Hypothalamus (tissue), 51 donors: ENCODE measurements around the gene CCDC86.
A peak's percentile ranks its signal among the peaks of the same experiment; 100 is the strongest.

Experiments
- DNase-seq, 51 donors: peaks; one replicate each; lab custom pipeline; 2025; lab: John Stamatoyannopoulos, UW

CCDC86 gene

DNA sequence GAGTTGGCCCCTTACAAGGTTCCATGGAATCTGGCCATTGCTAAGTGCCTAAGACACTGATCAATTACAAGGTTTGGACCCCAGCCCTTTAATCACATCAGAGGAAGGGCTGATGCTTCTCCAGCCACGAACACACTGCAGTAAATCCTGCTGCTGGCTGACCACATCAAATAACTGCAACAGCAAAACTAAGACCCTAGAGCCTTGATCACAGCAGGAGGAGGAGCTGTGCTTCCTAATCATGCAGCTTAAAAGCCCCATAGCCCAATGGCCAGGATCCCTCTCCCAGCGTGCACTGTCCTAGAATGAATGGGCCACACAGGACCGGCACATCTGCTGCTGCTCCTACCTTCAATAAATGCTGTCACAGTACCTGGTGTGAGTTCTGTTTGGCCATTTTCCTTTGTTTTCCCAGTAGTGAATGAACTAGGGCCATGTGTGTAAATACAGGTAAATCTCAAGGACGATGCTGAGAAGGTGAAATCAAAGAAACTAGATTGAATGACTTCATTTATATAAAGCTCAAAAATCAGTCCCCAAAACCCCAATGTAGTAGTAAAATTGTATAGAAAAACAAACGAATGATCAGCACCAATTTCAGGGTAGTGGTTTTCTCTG lies 38.2 kb downstream of the CCDC86 start:
- DNase-seq: no peak

DNA sequence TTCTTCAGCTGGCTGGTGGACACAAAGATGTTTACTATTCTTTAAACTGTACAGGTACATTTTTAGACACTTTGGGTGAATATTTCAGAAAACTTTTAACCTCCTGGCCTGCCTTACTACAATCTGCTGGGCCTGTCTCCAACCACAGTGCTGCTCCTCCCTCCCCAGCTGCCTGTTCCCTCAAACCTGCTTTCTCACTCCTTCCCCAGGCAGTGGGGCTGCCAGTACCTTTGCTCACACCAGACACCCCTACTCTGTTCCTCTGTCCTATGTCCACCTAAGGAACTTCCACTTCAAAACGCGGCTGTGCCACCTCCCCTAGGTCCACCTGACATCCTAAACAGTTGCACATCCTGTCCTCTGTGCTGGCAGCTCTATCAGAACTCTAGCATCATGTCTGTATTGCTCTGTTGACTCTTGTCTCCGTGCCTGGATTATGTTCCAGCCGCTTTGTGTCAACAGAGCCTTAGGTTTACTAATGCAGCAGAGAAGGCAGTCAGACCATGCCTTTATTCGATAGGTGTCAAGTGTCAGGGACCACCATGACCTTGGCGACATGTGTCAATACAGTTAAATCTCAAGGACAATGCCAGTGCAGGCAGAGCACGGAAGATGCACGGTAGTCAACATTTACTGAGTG lies 38.9 kb downstream of the CCDC86 start:
- no peak for DNase-seq

DNA sequence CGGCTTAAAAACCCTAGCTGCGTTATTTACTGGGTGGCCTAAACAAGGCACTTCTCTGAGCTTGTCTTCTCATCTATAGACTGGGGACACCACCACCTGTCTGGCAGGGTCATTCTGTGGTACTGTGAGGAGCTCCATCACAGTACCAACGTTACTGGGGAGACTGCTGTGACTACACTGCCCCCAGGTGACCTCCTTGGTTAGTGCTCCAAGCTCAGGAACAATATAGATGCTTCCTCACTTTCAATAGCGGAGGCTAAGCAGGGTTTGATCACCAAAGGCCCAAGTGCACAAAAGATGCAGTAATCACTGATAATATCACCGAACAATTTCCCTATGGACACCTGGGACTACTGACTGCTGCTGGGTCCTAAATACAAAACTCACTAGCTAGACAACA lies 45.6 kb downstream of the CCDC86 start:
- DNase-seq: peak in 16 of 51 donors; percentile 4 to 47 (median 20)

DNA sequence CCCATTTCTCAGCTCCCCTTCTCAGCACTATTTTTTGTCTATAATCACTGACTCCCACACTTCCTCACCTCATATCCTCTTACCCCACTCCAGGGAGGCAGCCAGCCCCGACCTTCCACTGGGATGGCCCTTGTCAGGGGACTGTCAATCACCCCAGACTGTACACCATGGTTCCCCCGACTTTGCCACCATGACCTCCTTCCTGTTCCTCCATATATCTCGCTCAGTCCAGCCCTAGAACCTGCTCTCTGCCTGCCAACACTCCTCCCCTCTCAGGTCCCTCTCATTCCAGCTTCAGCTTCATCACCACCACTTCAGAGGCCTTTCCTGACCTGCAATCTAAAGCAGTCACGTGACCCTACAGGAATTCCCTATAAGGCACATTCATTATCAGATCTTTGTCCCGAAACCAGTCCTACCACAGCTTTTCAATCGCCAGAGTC lies 48.0 kb downstream of the CCDC86 start:
- no peak for DNase-seq

DNA sequence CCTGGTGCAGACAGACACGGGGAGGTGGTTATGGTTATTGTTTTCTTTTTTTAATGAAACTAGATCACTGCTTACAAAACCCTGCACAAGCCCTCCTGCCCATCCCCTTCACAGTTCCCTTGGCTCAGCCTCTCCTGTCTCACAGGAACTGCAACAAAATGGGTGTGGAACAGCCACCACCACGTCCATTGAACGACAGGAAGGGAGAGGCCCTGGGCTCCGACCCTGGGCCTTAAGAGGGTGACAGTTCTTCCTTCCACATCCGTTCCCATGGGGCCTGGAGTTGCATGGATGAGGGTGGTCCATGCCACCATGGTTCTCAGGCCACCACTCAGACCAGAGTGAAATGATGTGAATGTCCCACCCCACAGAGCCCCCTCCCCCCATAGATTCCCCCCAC lies 48.8 kb downstream of the CCDC86 start:
- no peak for DNase-seq

DNA sequence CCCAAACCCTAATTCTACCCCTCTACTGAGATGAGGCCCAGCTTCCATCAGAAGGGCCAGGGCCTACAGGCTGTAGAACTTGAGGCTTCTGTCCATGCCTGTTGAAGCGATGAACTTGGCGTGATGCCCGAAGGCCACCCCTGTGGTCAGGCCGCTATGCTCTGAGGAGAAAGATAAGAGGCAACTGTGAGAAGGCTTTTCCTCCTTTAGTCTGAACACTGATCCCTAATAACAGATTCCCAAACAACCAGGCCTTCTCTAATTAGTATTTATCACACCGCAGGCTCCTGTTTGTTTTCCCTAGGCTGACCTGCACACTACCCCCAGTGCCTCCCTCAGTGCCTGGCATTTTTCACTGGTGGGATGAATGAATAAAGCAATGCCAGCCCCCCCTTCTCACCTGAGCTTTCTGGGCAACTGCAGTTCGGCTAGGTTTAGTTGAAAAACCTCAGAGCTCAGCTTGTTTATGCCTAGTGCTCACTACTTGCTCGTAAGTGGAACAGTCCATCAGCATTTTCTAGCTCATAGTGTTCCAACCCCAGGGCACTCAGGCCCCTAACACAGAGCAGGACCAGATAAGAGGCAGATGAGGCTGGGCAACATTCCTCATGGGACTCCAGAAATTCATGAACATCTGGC lies 49.3 kb downstream of the CCDC86 start:
- DNase-seq: no peak

DNA sequence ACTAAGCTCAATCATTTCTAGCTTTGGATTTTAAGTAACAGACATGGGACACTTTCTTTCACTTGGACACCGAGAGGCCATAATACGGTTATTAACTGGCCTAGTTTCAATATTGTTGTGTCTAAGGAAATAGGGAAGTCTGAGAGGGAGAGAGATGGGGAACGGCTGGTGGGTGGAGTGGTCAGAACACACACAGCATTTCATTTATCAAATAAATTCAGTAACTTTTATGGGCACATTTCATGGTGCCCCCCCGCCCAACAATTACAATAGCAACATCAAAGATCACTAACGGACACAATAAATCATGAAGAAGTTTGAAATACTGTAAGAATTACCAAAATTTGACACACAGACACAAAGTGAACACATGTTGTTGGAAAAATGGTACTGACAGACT lies 53.8 kb downstream of the CCDC86 start:
- no peak for DNase-seq

DNA sequence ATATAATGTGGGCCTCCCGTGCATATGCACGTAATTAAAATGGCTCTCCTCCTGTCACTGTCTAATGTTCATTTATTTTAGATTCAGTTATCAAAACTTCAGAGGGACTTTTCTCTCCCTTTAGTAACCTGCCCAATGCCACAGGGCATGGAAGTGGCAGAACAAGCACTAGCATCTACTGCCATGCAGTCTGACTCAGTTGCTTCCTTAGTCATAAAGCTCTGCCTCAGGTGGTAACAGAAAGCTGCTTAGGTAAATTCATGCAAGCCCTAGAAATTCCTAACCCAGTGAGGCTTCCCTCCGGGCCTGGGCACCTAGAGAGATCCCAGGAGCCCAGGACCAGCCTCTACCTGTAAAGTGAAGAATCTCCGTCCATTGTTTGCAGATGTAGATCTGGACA lies 55.6 kb downstream of the CCDC86 start:
- DNase-seq: no peak

DNA sequence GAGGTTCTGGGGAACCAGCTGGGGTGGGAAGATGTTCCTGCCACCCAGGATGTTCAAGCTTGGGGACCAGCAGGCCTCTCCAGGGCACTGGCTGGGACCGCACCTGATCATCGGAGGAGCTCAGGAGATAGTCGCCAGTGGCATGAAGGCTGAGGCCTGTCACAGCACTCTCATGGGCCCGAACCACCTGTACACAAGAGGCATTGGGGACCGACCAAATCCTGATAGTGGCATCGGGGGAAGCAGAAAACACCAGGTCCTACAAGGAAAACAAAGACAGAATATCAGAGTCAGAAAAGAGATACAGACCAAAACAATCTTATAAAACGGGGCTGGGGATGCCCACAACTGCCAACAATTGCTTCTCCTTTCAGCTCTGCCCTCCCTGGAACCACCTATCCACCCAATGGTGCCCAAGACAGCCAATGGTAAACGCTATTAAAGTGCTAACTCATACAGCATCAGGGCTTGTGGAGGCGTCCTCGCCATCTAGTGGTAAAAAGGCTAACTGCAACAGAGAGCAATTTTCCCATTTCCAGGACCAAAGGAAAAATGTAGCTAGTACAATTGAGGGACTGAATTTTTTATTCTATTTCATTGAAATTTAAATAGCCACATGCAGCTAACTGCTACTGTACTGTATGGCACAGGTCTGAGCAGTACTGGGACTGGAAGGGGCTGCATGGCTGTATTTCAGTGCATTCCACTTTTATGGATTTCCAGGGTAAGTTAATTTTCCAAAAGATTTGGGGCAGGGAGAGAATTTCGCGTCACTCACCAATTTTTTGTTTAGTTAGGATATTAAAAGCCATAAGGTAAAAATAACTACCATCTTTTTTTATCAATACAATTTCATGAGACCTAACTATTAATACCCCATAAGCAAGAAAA lies 57.4 kb downstream of the CCDC86 start:
- DNase-seq: peak in 10 of 51 donors; percentile 7 to 34 (median 24)

DNA sequence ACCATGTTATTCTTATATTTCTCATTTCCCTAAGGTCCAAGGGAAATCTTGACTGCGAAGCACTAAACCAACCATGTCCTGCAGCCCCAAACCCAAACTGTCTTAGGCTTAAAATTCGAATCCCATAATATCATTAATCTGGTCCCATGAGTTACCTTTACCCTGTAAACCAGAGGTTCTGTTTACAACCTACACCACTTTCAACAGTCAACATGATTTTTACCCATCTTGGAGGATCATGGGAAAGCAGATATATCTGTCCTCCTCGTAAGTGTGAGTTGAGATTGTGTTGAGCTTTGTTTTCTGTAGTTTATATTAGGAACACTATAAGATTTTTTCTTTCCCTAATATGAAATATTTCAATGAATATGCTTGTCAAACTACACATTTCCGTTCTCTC lies 58.1 kb downstream of the CCDC86 start:
- no peak for DNase-seq
